WTC11 (cell line): ENCODE results near the gene HS3ST3A1. TPM values are rescaled to one million over a fixed set of nuclear protein-coding genes. Genes with fewer than 3 reads are reported as not detected.

ENCODE experiments used
- ATAC-seq: fragments of 200-7000 bp; cut with Tn5 transposase; 2 replicates; pipeline ENCODE4 v1.10.0; 2021; ENCODE audit warnings: mild to moderate bottlenecking, moderate library complexity
- CTCF ChIA-PET: fragments of 300-600 bp; sonication (Branson Sonifier 250); formaldehyde crosslinking; loops from one replicate; lab custom pipeline; 2021; ENCODE audit warnings: antibody characterized with exemption; lab: Charles Lee
- POLR2A ChIA-PET: fragments of 350-600 bp; sonication (Branson Sonifier 250); formaldehyde crosslinking; loops from one replicate; lab custom pipeline; 2021; ENCODE audit warnings: antibody characterized with exemption; lab: Charles Lee
- DNase-seq: peaks from one replicate; pipeline ENCODE4 v3.0.0; 2021; ENCODE audit warnings: low spot score
- H3K27ac Mint-ChIP-seq: 2 replicates; pipeline ENCODE4 v1.8.0; 2021; ENCODE audit warnings: mixed read lengths
- H3K27me3 Mint-ChIP-seq: 2 replicates; pipeline ENCODE4 v1.8.0; 2021; ENCODE audit warnings: low read depth, mild to moderate bottlenecking, moderate library complexity, mixed read lengths
- H3K36me3 Mint-ChIP-seq: 2 replicates; pipeline ENCODE4 v1.8.0; 2021; ENCODE audit warnings: mixed read lengths
- H3K4me1 Mint-ChIP-seq: 2 replicates; pipeline ENCODE4 v1.8.0; 2022; ENCODE audit warnings: mixed read lengths
- H3K4me3 Mint-ChIP-seq: 2 replicates; pipeline ENCODE4 v1.8.0; 2021; ENCODE audit warnings: mild to moderate bottlenecking, moderate library complexity, mixed read lengths
- H3K9me3 Mint-ChIP-seq: 2 replicates; pipeline ENCODE4 v1.8.0; 2021; ENCODE audit warnings: mixed read lengths
- CREM ChIP-seq: sonication (generic); formaldehyde crosslinking; IDR thresholded peaks from 2 replicates; pipeline ENCODE4 v1.8.1; 2022; ENCODE audit warnings: mild to moderate bottlenecking, missing genetic modification reagents, moderate library complexity
- FOXK1 ChIP-seq: sonication (generic); formaldehyde crosslinking; IDR thresholded peaks from 2 replicates; pipeline ENCODE4 v1.8.0; 2022; ENCODE audit warnings: mild to moderate bottlenecking, moderate library complexity, missing genetic modification reagents
- JAZF1 ChIP-seq: fragments of 250-450 bp; sonication (Bioruptor Pico); IDR thresholded peaks from 2 replicates; pipeline ENCODE4 v1.9.0; 2021; ENCODE audit warnings: moderate library complexity, mild to moderate bottlenecking, inconsistent platforms
- NFE2L1 ChIP-seq: sonication (generic); formaldehyde crosslinking; IDR thresholded peaks from 2 replicates; pipeline ENCODE4 v1.8.1; 2023; ENCODE audit warnings: missing genetic modification reagents
- RELA ChIP-seq: sonication (generic); formaldehyde crosslinking; IDR thresholded peaks from 2 replicates; pipeline ENCODE4 v1.8.1; 2022; ENCODE audit warnings: missing genetic modification reagents, mild to moderate bottlenecking, borderline replicate concordance
- RORB ChIP-seq: fragments of 250-450 bp; sonication (Bioruptor Pico); IDR thresholded peaks from 2 replicates; pipeline ENCODE4 v1.9.0; 2021; ENCODE audit warnings: mild to moderate bottlenecking
- SOX15 ChIP-seq: fragments of 250-450 bp; sonication (Bioruptor Pico); IDR thresholded peaks from 2 replicates; pipeline ENCODE4 v1.9.0; 2021; ENCODE audit warnings: mild to moderate bottlenecking
- TCF7 ChIP-seq: sonication (generic); formaldehyde crosslinking; IDR thresholded peaks from 2 replicates; pipeline ENCODE4 v1.8.0; 2022; ENCODE audit warnings: mild to moderate bottlenecking, low read depth, missing genetic modification reagents, moderate library complexity
- TEAD4 ChIP-seq: sonication (generic); formaldehyde crosslinking; IDR thresholded peaks from 2 replicates; pipeline ENCODE4 v1.8.0; 2022; ENCODE audit warnings: mild to moderate bottlenecking, missing genetic modification reagents
- ZNF263 ChIP-seq: sonication (generic); formaldehyde crosslinking; IDR thresholded peaks from 2 replicates; pipeline ENCODE4 v1.8.1; 2022; ENCODE audit warnings: low read depth, mild to moderate bottlenecking, moderate library complexity, missing genetic modification reagents
- ZNF317 ChIP-seq: sonication (generic); formaldehyde crosslinking; IDR thresholded peaks from 2 replicates; pipeline ENCODE4 v1.8.1; 2023; ENCODE audit warnings: low read depth, mild to moderate bottlenecking, moderate library complexity, missing genetic modification reagents, borderline replicate concordance
- total RNA-seq: library from RNA; stranded (reverse); gene quantifications from 3 replicates; pipeline ENCODE4 v1.2.3, GENCODE V29; 2021
- TF ChIP-seq, protein P1 (sequence below): fragments of 200-600 bp; IDR thresholded peaks from 2 replicates; pipeline ENCODE4 v1.8.0; 2022; ENCODE audit warnings: antibody characterized with exemption
- TF ChIP-seq, protein P2 (sequence below): fragments of 250-450 bp; sonication (Bioruptor Pico); IDR thresholded peaks from 2 replicates; pipeline ENCODE4 v1.9.0; 2021; ENCODE audit warnings: moderate library complexity, mild to moderate bottlenecking, inconsistent platforms, borderline replicate concordance
- TF ChIP-seq, protein P3 (sequence below): sonication (generic); formaldehyde crosslinking; IDR thresholded peaks from 2 replicates; pipeline ENCODE4 v1.8.1; 2022; ENCODE audit warnings: missing genetic modification reagents, borderline replicate concordance
- TF ChIP-seq, protein P4 (sequence below): sonication (generic); formaldehyde crosslinking; IDR thresholded peaks from 2 replicates; pipeline ENCODE4 v1.8.1; 2023; ENCODE audit warnings: mild to moderate bottlenecking, missing genetic modification reagents
- TF ChIP-seq, protein P5 (sequence below): sonication (generic); formaldehyde crosslinking; conservative IDR thresholded peaks from 2 replicates; pipeline ENCODE4 v1.8.1; 2023; ENCODE audit warnings: mild to moderate bottlenecking, low read depth, missing genetic modification reagents, moderate library complexity

Gene HS3ST3A1
- total RNA-seq, 1 experiment from 2014 or later, result 9.7 TPM

DNA sequence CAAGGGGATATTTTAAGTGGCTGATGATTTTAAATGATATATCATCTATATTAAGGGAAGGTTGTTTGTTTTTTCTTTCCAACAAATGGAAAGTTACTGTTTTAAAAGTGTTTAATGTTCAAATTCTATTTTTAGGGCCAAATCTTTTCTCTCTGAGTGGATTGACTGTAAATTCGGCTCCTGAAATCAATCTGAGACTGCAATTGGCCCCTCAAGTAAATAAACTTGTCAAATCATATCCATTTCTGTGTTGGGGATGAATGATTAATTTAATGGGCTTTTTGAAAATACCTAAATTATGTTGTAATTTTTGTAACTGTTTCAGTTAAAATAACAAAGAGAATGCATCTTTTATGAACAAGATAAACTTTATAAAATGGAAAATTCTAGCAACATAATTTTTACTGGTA lies 2.6 kb downstream of the HS3ST3A1 start:
- TF ChIP-seq NFE2L1, result no peak
- no peak for TF ChIP-seq RORB (CRISPR knock-in tag)
- TF ChIP-seq, all 79 proteins: peak for 0
- Mint-ChIP-seq H3K4me1 (peaks cover 49% of the 10 kb centered on the region), H3K36me3 (no peaks in the 10 kb centered on the region), H3K27ac (no peak overlapping the region), H3K27me3 (peaks cover 20% of the 10 kb centered on the region), H3K4me3 (peak overlapping the region; percentile 64), H3K9me3 (no peaks in the 10 kb centered on the region)
- ATAC-seq, result no peak
- POLR2A ChIA-PET, result no interaction called here
- CTCF ChIA-PET, result interaction anchor here (0.8 to 1.2 kb wide), 3 partner anchors 72 to 311 kb away, joined by 3 to 4 read pairs (median 3); no protein-coding TSS in a partner anchor
- DNase-seq, result no peak

DNA sequence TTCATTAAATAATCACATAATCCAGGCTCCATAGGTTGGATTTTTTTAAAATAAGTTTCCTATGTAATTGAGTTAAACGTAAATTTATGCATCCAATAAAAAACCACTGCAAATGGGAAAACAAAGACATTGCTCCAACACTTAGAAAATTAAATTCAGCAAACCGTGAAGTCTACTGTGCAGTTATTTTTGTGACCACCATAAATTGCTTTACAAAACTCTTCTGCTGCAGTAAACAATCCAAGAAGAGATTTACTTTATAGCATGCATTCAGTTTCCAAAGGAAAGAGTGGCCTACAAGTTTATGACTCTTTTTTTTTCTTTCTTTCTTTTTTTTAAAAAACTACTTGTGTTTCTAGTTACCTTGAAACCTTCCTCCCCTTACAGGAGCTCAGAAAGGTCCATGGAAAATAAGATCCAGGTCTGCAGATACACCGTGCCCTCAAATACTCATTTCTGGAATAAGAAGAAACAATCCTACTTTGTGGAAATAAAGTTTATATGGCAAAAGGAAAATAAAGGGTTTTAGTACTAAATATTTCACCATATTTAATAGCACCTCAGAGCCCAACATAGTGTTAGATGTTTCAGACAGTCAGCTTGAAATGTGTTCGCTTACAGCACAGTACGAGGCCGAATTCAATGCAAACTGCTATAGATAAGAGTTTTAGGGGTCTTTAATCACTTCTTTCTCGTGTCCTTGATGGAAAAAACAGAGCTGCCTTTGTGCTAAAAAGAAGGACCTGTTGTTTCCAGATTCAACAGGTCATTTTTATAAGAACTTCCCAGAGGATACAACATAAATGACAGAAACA lies 3.2 kb downstream of the HS3ST3A1 start:
- Mint-ChIP-seq H3K36me3 (no peaks in the 10 kb centered on the region), H3K27ac (no peak overlapping the region), H3K4me3 (peak overlapping the region; percentile 32), H3K27me3 (peaks cover 20% of the 10 kb centered on the region), H3K4me1 (peaks cover 50% of the 10 kb centered on the region), H3K9me3 (no peaks in the 10 kb centered on the region)
- no peak for DNase-seq
- CTCF ChIA-PET, result interaction anchor here (0.8 to 1.2 kb wide), 3 partner anchors 73 to 312 kb away, joined by 3 to 4 read pairs (median 3); no protein-coding TSS in a partner anchor
- ATAC-seq, result no peak
- TF ChIP-seq RELA (CRISPR knock-in tag) (no peak), ZNF317 (CRISPR knock-in tag) (no peak), CREM (CRISPR knock-in tag) (no peak)
- POLR2A ChIA-PET, result no interaction called here

DNA sequence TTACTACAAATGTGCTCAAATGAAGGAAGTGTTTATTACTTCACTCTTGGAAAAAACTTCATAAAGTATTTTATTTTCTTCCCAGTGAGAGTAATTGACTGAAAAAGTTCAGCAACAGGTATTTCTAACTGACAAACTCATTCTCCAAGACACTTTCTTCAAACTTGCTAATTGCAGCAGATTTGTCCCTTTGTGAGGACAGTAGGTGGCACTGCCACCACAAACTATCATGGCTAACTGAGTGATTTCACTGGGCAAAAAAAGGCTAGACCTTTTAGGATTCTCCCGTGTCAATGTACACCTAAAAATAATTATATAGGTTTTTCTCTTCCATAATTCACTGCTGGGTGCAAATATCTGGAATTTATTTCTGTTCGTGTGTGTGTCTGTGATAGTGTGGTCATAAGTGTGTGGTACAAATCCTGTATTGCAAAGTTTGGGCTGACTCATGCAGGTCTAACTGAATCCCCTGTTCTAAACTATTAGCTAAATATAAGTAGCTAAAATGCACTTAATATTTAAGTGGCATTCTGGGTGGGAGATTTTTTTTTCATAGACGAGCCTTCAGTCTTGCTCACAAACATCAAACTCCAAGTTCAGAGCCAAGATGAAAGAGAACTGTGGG lies 3.9 kb downstream of the HS3ST3A1 start:
- TF ChIP-seq, protein P1, sequence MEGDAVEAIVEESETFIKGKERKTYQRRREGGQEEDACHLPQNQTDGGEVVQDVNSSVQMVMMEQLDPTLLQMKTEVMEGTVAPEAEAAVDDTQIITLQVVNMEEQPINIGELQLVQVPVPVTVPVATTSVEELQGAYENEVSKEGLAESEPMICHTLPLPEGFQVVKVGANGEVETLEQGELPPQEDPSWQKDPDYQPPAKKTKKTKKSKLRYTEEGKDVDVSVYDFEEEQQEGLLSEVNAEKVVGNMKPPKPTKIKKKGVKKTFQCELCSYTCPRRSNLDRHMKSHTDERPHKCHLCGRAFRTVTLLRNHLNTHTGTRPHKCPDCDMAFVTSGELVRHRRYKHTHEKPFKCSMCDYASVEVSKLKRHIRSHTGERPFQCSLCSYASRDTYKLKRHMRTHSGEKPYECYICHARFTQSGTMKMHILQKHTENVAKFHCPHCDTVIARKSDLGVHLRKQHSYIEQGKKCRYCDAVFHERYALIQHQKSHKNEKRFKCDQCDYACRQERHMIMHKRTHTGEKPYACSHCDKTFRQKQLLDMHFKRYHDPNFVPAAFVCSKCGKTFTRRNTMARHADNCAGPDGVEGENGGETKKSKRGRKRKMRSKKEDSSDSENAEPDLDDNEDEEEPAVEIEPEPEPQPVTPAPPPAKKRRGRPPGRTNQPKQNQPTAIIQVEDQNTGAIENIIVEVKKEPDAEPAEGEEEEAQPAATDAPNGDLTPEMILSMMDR, result peak; percentile 28; the same call in 1 of the 2 replicates
- no peak for TF ChIP-seq TEAD4 (CRISPR knock-in tag)
- TF ChIP-seq, all 79 proteins: peak for 1
- CTCF ChIA-PET, result interaction anchor here (1.1 to 1.2 kb wide), 2 partner anchors 261 to 312 kb away, joined by 3 to 4 read pairs; no protein-coding TSS in a partner anchor
- peak; percentile 19 for DNase-seq

DNA sequence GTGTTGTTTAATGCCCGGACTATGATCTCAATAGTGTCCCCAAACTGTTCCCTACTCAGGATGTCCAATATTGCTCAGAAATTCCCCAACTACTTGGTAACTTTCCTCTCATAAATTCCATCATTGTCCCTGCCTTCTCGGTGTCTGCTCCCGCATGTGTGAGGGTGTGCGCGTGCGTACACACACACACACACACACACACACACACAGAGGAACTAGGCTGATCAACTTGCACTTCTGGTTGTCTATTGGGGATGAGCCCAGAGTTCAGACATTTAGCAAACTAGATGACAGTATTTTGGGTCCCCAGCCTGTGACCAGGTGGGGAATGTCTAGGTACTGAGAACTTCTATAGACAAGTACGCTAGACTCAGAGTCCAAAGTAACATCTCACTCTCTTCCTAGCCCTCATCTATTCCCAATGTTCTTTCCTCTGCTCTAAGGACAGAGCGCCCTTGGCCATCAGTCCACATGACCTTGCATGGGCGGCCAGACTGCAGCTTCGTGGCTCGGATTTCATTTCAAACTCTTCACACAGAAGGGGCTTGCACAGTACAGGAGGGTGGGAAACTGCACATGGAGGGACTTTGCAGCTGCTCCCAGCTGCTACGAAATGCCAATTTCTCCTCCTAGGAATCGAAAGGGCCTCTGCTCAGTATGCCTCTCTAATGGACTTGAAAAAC lies 5.3 kb downstream of the HS3ST3A1 start:
- H3K4me3 Mint-ChIP-seq, result no peak overlapping the region
- DNase-seq (no peak), ATAC-seq (no peak)
- H3K27ac Mint-ChIP-seq, result no peak overlapping the region; the same call in 1 of the 2 replicates
- TF ChIP-seq ZNF263 (CRISPR knock-in tag) (no peak), SOX15 (no peak), JAZF1 (no peak), FOXK1 (CRISPR knock-in tag) (no peak), TCF7 (CRISPR knock-in tag) (no peak), RORB (CRISPR knock-in tag) (no peak)
- TF ChIP-seq, protein P2, sequence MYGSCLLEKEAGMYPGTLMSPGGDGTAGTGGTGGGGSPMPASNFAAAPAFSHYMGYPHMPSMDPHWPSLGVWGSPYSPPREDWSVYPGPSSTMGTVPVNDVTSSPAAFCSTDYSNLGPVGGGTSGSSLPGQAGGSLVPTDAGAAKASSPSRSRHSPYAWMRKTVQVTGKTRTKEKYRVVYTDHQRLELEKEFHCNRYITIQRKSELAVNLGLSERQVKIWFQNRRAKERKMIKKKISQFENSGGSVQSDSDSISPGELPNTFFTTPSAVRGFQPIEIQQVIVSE (CRISPR knock-in tag), result no peak
- TF ChIP-seq, protein P3, sequence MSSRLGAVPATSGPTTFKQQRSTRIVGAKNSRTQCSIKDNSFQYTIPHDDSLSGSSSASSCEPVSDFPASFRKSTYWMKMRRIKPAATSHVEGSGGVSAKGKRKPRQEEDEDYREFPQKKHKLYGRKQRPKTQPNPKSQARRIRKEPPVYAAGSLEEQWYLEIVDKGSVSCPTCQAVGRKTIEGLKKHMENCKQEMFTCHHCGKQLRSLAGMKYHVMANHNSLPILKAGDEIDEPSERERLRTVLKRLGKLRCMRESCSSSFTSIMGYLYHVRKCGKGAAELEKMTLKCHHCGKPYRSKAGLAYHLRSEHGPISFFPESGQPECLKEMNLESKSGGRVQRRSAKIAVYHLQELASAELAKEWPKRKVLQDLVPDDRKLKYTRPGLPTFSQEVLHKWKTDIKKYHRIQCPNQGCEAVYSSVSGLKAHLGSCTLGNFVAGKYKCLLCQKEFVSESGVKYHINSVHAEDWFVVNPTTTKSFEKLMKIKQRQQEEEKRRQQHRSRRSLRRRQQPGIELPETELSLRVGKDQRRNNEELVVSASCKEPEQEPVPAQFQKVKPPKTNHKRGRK (CRISPR knock-in tag), result no peak
- TF ChIP-seq, protein P4, sequence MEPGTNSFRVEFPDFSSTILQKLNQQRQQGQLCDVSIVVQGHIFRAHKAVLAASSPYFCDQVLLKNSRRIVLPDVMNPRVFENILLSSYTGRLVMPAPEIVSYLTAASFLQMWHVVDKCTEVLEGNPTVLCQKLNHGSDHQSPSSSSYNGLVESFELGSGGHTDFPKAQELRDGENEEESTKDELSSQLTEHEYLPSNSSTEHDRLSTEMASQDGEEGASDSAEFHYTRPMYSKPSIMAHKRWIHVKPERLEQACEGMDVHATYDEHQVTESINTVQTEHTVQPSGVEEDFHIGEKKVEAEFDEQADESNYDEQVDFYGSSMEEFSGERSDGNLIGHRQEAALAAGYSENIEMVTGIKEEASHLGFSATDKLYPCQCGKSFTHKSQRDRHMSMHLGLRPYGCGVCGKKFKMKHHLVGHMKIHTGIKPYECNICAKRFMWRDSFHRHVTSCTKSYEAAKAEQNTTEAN, result no peak
- TF ChIP-seq, protein P5, sequence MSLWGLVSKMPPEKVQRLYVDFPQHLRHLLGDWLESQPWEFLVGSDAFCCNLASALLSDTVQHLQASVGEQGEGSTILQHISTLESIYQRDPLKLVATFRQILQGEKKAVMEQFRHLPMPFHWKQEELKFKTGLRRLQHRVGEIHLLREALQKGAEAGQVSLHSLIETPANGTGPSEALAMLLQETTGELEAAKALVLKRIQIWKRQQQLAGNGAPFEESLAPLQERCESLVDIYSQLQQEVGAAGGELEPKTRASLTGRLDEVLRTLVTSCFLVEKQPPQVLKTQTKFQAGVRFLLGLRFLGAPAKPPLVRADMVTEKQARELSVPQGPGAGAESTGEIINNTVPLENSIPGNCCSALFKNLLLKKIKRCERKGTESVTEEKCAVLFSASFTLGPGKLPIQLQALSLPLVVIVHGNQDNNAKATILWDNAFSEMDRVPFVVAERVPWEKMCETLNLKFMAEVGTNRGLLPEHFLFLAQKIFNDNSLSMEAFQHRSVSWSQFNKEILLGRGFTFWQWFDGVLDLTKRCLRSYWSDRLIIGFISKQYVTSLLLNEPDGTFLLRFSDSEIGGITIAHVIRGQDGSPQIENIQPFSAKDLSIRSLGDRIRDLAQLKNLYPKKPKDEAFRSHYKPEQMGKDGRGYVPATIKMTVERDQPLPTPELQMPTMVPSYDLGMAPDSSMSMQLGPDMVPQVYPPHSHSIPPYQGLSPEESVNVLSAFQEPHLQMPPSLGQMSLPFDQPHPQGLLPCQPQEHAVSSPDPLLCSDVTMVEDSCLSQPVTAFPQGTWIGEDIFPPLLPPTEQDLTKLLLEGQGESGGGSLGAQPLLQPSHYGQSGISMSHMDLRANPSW, result no peak
- CTCF ChIA-PET, result interaction anchor here (0.7 to 1.1 kb wide), 2 partner anchors 20 to 259 kb away, joined by 3 read pairs; no protein-coding TSS in a partner anchor
- POLR2A ChIA-PET, result no interaction called here
- H3K36me3 Mint-ChIP-seq, result no peaks in the 10 kb centered on the region
- peaks cover 15% of the 10 kb centered on the region for H3K27me3 Mint-ChIP-seq
- peaks cover 45% of the 10 kb centered on the region for H3K4me1 Mint-ChIP-seq
- H3K9me3 Mint-ChIP-seq, result no peaks in the 10 kb centered on the region

More for the DNA sequence above, 3.9 kb downstream of the HS3ST3A1 start:
- POLR2A ChIA-PET, result no interaction called here
- Mint-ChIP-seq H3K4me3 (no peak overlapping the region), H3K9me3 (no peaks in the 10 kb centered on the region), H3K36me3 (no peaks in the 10 kb centered on the region), H3K4me1 (peaks cover 51% of the 10 kb centered on the region), H3K27me3 (peaks cover 20% of the 10 kb centered on the region), H3K27ac (no peak overlapping the region)
- no peak for ATAC-seq
